ENCODE results near the gene DMXL2.
A peak's percentile ranks its signal among the peaks of the same experiment; 100 is the strongest.
"Not testable (repeated sequence)": the region's sequence is repeated elsewhere in the genome, so short reads cannot be mapped to it uniquely, and the experiment has no call there.

The DMXL2 gene

DNA sequence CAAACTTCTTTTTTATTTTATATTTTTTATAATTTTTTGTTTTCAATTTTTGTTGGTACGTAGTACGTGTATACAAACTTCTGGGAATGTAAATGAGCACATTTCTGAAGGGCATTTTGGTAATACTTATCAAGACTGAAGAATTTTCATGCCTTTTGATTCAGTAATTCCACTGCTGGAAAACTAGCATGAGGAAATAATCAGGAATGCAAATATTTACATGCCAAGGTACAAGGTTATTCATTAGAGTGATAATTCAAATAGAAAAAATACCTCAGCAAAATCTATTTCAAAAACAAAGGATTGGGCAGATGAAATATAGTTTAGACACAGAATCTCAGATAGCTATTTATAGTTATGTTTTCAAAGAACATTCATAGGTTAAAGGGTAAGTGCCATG is 128.7 kb downstream of the DMXL2 start:
- DNase-seq (ENCODE audit: low read depth): peak; percentile 22

DNA sequence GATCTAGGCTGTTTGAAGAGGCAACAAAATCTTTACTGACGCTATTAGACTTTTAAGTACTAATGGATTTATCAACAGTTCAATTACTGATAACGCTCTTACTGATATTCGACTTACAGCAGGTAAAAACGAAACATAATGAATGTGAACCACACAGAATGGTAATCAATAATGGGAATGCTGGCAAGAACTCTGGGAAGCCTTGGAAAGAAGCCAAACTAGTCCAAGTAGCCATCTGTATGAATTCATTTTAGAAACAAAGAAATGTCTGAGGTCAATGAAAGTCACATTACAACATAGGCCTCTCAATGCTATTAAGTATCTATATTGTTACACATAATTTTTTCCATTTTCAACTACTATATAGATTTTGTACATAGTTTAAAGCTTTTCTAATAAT is 130.0 kb downstream of the DMXL2 start:
- no peak for DNase-seq (ENCODE audit: low read depth)

DNA sequence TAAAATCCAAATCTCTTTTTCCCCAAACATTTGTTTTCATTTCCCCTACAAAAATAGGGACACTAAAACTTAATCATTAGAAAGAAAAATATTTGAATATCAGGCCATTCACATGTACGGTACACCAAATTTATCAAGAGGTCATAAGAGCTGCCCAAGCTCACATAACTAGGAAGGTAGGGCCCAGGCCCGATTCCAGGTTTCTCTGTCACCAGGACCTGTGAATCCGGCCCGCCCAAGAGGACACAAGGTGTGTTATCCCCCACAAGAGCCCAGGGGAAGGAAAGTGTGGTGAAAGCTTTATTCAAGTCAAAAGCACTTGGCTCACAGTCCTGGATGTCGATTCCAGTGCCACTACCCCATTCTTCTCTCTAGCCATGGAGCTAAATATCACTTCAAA is 130.6 kb downstream of the DMXL2 start:
- DNase-seq (ENCODE audit: low read depth): no peak

DNA sequence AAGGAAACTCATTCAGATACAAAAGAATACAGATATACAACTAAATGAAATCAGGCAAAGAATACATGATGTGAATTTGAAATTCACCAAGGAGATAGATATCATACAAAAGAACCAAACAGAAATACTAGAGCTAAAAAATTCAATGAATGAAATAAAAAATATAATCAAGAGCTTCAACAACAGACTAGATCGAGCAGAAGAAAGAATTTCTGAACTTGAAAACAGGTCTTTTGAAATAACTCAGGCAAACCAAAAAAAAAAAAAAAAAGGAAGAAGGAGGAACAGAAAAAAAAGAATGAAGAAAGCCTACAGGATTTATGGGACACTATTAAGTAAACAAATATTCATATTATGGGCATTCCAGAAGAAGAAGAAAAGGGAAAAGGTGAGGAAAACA is 137.8 kb downstream of the DMXL2 start:
- no peak for DNase-seq (ENCODE audit: low read depth)

DNA sequence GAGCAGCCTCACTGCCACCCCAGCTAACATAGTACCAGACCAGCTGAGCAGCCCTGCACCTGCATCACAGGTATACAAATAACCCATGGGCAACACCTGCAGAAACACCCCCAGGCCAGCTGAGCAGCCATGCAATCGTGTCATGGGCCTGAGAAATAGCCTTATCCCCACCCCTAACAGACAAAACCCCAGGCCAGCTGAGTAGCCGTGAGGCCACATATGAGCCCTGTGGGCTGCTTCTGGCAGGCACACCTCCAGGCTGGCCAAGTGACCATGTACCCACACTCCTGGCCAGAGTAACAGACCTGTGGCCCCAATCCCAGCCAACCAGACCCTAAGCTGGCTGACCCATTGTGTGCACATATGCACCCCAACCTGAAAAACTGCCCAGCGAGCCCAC is 138.6 kb downstream of the DMXL2 start:
- no peak for DNase-seq (ENCODE audit: low read depth)

DNA sequence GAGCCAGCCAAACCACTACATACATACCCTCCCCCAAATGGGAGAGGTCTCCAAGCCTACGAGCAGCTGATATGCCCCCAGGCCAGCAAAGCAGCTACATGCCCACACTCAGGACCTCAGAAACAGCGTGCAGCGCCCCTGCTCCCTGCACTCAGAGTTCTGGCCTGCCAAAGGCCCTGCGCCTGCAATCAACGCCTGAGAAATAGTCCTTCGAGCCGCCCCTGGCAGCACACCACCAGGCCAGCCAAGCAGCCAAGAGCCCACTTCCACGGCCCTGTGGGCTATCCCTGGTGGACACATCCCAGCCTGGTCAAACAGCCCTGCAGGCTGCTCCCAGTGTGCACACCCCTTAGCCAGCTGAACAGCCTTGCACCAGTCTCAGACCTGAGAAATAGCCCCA is 139.1 kb downstream of the DMXL2 start:
- DNase-seq (ENCODE audit: low read depth): no peak

DNA sequence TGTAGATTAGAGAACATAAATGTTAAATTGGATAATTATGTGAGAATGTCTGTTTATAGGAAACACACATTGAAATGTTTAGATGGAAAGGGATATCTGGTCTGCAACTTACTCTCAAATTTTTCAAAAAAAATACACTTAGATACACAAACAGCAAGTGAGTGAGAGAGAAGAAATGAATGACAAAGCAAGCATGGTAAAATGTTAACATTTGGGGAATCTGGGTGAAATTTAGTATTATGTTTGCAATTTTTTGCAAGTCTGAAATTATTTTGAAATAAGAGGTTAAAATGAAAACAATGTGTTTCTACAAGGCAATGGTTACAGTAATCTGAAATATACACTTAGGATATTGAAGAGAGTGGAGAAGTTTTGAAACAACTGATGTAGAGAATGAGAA is 146.8 kb downstream of the DMXL2 start:
- no peak for DNase-seq (ENCODE audit: low read depth)

DNA sequence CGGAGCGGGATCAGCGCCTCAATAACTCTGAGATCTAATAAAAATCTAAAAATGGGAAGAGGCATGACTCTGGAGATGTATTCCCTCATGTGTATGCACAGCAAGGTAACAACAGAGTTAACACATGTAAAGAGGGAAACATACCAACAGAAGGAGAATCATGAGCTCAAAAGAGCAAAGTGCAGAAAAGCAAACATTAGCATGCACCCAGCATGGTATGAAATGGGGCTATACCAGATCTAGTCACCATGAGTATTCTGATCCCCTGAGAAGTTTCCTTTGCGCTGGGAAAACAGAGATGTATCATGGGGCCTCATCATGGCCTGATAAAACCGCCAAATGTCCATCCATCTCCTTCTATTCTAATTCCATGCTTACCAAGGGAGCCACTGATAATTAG is 152.1 kb downstream of the DMXL2 start:
- DNase-seq (ENCODE audit: low read depth): no peak

DNA sequence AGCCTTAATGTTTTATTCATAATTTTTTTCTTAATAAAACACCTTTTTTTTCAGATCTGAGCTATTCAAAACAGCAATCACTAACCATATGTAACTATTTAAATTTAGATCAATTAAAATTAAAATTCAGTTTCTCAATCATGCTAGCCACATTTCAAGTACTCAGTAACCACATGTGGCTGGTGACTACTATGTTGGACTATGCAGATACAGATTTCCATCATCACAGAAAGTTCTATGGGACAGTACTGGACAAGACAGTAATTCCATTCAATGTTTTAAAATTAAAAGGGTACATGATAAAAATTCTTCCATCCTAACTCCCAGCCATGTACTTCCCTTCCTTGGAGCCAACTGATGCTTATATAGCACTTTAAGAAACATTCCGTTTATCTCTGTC is 161.8 kb downstream of the DMXL2 start:
- DNase-seq (ENCODE audit: low read depth): no peak

DNA sequence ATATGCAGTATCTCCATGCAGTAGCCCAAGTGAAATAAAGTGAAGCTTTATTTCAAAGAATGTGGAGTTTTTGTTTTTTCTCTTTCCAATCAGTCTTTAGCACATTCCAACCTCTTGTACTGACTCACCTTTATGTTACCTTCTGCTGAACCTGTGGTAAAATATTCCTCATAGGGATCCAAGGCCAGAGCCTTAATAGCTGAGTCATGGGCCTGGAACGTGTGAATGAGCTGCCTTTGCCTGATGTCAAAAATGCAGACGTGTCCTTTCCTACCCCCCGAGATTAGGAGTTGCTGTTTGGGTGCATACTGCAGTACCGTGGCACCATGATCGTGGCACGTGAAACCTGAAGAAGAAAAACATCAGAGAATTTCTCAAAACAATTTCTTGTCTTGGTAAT is 172.6 kb downstream of the DMXL2 start:
- DNase-seq (ENCODE audit: low read depth): peak; percentile 15

DNA sequence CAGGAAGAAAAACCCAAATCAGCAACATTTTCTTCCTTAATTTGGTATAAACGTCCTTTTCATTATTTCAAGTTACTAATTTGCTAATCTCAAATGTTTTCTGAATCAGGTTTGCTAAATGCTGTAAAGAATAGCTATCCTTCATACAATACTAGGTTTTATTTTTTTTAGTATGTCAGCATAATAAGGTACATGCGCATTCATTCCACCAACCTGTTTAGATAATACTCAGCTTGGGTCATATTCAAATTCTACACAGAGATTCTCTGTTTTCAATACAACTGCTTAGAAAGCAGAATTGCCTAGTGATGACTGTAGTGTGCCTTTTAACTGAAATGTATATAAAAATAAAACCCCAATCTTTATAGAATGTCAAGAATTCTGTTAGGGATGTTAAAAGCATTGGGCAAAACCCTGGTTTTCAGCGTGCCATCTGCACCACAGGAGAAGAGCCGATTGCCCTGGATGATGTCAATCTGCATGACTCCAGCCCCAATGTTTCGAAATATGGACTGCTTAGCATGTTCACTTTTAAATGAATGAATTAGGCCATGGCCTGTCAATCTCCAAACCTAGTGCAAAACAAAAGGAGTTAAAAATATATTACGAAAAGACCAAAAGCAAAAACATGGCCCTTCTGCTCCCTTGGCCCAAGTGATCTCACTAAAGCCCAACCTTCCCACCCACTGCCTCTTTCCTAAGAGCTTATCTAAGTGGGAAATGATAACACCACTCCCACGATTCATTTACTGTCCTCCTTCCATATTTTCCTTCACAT is 173.8 kb downstream of the DMXL2 start:
- DNase-seq (ENCODE audit: low read depth): no peak

DNA sequence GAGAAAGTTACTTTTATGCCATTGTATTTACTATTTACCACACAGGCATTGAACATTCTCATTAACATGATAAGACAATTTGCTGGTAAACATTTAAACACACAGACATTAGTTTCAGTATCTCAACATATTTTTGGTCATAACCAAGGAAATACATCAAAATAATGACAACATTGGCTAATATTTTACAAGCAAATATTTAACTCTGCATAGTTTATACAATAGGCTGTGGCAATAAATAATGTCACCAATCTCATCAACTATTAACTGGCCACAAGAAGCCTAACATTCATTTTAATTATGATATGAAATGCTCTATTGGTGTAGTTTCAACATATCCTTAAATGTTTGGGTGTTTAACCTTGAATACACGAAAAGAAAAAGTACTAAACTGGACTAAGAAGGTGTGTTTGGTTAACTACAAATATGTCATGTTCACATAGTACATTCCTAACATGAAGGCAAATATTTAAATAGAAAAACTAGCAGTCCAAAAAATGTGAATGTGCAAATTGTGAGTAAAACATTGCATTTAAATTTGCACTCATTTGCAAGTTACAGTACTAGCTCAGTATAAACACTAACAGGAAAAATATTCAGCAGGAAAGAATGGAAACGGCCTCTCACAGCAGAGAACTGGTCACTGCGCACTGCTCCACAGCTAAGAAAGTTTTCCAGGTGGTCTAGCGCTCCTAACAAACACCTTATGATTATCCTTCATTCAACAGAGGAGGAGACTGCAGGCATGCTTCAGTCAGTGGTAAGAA is 174.5 kb downstream of the DMXL2 start:
- no peak for DNase-seq (ENCODE audit: low read depth)

DNA sequence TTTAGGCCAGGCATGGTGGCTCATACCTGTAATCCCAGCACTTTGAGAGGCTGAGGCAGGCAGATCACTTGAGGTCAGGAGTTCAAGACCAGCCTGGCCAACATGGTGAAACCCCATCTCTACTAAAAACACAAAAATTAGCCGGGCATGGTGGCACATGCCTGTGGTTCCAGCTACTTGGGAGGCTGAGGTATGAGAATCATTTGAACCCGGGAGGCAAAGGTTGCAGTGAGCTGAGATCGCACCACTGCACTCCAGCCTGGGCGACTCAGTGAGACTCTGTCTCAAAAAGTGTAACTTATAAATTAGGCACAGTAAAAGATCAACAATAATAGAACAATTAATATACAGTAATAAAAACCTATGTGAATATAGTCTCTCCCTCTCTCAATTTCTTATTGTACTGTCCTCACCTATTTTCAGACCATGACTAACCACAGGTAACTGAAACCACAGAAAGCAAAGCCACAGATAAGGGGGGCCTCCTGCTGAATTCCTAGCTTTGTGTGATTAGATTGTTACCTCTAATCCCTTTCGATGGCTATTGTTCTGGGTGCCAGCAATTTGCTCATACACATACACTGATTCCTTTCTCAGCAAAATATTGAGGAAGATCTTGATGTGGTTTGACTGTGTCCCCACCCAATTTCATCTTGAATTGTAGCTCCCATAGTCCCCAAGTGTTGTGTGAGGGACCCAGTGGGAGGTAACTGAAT is 176.4 kb downstream of the DMXL2 start:
- not testable (repeated sequence) for DNase-seq (ENCODE audit: low read depth)

DNA sequence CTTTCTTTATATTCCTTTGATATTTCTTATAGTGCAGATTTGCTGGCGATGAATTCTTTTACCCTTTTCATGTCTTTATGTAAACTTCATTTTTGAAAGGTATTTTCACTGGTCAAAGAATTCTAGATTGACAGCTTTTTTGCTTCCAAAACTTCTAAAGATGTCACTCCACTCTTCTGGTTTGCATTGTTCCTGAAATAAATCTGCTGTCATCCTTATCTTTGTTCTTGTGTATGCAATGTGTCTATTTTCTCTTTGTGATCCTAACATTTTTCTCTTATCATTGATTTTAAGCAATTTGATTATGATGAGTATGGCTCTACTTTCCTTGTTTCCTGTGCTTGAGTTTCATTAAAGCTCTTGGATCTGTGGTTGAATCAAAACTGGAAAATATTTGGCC is 177.8 kb downstream of the DMXL2 start:
- DNase-seq (ENCODE audit: low read depth): no peak

DNA sequence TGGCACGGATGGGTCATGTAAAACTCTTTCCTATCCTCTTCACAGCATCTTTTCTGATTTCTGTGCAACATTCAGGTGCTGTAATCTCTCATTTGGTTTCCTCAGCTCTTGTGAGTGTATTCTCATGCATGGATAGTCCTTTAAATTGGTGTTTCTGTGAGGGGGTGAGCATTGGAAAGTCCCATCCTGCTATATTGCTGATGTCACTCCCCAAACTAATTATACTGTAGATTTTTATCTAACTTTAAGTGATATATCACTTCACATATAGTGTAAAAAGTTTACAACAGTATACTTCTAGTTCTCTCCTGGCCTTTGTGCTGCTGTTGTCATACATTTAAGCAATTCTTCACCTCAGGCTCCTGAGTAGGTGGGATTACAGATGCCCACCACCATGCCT is 178.5 kb downstream of the DMXL2 start:
- no peak for DNase-seq (ENCODE audit: low read depth)

DNA sequence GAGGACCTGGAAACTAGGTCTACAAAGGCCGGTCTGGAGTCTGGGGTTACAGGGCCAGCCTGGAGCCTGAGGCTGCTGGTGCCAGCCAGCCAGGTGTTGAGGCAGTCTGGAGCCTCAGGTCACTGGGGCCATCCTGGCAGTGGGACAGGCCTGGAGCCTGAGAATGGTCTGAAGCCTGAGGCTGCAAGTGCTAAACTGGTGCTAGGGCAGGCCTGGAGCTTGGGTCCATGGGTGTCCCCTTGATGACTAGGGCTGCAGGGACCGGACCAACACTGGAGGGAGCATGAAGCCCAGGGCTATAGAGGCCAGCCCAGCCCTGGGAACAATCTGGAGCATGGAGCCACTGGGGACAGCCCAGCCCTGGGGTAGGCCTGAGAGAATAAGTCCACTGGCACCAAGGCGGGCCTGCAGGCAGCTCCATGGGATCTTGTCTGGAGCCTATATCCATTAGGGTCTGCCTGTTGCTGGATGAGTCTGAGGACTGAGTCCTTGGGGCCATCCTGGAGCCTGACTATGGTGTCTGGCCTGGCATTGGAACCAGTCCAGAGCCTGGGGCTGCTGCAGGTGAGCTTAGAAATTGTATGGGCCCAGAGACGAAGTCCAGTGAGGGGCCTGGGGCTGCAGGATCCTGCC is 179.2 kb downstream of the DMXL2 start:
- no peak for DNase-seq (ENCODE audit: low read depth)

DNA sequence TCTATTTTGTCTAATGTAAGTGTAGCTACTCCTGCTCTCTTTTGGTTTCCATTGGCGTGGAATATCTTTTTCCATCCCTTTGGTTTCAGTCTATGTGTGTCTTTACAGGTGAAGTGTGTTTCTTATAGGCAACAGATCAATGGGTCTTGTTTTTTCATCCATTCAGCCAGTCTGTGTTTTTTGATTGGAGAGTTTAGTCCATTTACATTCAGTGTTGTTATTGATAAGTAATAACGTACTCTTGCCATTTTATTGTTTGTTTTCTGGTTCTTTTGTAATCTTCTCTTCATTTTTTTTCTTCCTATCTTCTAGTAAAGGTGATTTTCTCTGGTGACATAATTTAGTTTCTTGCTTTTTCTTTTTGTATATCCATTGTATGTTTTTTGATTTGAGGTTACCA is 184.0 kb downstream of the DMXL2 start:
- no peak for DNase-seq (ENCODE audit: low read depth)

DNA sequence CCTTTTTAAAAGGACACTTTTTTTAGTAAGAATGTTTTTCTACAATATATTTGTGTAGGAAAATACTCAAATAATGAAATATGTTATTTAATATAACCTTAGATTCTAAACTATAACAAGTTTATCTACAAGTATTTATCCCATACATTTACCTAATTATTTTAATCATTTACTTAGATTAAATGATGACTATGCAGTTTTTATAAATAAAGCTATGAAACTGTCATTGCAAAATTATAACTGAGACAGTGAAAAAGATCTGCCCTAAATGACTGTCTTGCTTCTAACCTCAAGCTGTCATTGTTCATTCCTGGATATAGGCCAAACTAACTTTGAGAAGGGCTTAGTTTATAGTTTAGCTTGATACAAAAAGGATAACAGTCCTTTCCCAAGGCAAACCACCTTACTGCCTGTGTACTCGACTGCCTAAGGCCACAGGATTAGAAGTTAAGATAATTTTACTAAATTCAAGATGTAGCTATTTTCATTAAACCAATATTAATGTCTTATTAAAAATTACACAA is 197.0 kb downstream of the DMXL2 start:
- no peak for DNase-seq (ENCODE audit: low read depth)

DNA sequence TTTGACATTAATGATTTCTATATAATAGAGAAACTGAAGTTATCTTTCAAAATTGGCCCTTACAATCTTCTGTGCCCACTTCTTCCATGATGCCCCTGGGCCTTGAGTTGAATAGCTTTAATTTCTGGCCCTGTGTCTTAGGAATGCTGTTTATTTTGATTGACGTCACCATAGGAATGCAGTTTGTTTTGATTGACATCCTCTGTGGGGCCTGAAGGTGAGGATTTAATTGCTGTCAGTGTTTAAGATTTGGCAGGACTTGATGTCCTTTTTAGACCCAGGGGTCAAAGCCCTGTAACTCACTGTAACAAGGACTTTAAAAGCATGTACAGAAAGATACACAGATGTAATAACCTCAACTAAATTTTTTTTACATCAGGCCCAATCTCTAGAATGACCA is 197.8 kb downstream of the DMXL2 start:
- DNase-seq (ENCODE audit: low read depth): no peak

DNA sequence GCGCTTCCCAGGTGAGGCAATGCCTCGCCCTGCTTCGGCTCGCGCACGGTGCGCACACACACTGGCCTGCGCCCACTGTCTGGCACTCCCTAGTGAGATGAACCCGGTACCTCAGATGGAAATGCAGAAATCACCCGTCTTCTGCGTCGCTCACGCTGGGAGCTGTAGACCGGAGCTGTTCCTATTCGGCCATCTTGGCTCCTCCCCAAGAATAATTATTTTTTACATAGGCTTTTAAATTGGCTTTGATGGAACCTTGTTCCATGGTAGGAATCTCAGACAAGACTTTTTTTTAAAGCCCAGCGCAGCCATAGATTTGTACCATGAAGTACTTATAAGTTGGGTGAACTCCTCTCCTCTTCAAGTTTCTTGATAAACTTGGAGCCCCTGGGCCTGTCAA is 199.5 kb downstream of the DMXL2 start:
- not testable (repeated sequence) for DNase-seq (ENCODE audit: low read depth)

DNA sequence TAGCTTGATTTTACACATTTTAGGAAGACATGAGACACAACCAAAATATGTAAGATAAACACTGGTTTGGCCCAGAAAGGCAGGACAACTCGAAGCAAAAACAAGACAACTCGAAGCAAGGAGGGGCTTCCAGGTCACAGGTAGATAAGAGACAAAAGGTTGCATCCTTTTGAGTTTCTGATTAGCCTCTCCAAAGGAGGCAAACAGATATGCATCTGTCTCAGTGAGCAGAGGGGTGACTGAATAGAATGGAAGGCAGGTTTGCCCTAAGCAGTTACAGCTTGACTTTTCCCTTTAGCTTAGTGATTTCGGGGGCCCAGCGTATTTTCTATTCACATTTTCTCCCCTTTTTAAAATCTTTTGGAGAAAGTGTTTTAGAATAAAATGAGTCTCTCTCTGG is 206.4 kb downstream of the DMXL2 start:
- no peak for DNase-seq (ENCODE audit: low read depth)

DNA sequence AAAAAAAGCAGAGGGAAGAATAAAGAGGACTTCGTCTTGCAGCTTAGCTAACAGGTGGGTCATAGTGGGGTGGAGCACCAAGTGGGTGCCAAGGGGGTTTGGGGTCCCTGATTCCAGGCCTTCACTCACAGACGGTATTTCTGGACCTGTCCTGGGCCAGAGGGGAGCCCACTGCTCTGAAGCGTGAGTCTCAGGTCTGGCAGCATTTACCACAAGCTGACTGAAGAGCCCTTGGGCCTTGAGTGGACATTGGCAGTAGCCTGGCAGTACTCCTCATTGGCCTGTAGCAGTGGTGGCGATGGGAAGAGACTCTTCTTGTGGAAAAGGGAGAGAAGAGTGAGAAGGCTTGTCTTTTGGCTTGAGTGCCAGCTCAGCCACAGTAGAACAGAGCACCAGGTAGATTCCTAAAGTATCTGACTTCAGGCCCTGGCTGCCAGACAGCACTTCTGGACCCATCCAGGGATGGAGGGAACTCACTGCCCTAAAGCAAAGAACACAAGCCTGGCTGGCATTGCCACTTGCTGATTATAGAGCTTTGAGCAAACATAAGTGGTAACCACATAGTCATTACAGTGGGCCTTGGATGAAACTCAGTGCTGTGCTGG is 208.2 kb downstream of the DMXL2 start:
- DNase-seq (ENCODE audit: low read depth): no peak

Measured in ELR (cell line).